ENCODE results near the gene CLEC18C.
"Not testable (repeated sequence)": the region's sequence is repeated elsewhere in the genome, so short reads cannot be mapped to it uniquely, and the experiment has no call there.

- not testable (repeated sequence) for TF ChIP-seq CTCF (IDR thresholded peaks at IDR 0.05; ENCODE audit: borderline replicate concordance, extremely low read depth, low read length, poor library complexity, severe bottlenecking); EZH2 (IDR thresholded peaks at IDR 0.05; ENCODE audit: borderline replicate concordance, low read depth, low read length, severe bottlenecking)
Observed at GRCh38 chr16:70223216-70223615, 49.6 kb downstream of the CLEC18C start.

Data from DND-41 (cell line).